Activated CD8-positive, alpha-beta memory T cell treated with anti-CD3 and anti-CD28 coated beads for 4 hours (primary cell): ENCODE measurements around the gene TOM1.

ENCODE experiments used
- DNase-seq, 2 donors: peaks; one replicate each; pipeline ENCODE4 v3.0.0-alpha.2; 2020; ENCODE audit warnings: low read depth in 2 of 2

The TOM1 gene

GRCh38 chr22:35324067-35324466 is 24.4 kb downstream of the TOM1 start:
- no peak for DNase-seq

DNA sequence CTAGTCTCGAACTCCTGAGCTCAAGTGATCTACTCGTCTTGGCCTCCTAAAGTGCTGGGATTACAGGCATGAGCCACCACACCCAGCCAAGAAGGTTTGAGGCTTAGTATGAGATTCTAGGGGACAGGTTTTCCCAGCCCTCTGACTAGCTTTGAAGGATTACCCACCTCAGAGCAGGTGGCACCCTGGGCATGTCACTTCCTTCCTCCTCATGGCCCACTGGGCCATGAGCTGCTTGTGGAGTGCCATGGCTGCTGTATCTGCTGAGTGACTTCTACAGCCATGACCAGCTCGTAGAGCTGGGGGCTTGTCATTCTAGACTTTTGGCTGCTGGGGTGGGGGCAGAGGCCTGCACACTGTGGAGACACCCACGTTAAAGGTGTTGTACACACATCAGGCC is 25.1 kb downstream of the TOM1 start:
- no peak for DNase-seq

DNA sequence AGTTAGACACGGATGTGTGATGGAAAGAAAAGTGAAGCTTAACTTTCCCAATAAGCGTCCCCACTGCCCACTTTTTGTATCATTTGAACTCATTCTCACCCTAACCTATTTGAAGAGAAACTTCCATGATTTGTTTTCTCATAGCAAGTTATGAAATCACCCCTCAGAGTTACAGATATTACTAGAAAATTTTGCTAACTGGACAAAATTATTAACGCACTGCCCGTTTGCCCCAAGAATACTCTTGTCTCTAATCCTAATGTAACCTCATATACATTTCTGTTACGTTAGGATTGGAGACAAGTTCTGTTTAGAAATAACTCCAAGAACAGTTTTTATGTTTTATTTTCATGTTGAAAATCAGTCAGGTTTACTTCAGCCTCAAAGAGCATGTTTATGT is 25.5 kb downstream of the TOM1 start:
- no peak for DNase-seq

DNA sequence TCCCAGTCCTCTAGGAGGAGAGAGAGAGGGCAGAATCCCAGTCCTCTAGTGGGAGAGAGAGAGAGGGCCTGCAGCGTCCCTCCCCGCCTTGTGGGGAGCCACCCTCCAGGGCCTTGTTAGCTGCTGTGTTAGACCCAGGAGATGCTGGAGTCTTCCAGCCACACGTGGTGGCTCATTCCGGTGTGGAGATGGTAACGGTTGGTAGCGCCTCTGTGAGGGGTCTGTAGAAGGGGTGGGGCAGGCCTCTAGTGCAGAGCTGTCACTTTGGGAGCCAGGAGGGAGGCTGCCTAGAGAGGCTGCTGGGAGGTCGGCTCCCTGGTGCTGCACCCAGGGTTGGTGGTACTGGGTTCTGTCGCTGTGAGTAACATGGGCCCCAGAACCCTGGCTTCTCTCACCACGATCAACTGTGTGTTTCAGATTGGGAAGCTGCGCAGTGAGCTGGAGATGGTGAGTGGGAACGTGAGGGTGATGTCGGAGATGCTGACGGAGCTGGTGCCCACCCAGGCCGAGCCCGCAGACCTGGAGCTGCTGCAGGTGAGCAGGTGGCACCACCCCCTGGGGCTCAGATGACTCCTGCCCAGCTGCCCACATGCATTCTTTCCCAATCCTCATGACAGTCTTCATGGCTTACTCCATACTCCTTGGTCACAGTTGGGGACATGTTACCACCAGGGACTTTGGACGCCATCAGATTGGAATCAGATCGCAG is 27.3 kb downstream of the TOM1 start:
- no peak for DNase-seq

GRCh38 chr22:35327690-35328471 is 28.2 kb downstream of the TOM1 start:
- DNase-seq: no peak

GRCh38 chr22:35328472-35328885 is 28.8 kb downstream of the TOM1 start:
- no peak for DNase-seq

DNA sequence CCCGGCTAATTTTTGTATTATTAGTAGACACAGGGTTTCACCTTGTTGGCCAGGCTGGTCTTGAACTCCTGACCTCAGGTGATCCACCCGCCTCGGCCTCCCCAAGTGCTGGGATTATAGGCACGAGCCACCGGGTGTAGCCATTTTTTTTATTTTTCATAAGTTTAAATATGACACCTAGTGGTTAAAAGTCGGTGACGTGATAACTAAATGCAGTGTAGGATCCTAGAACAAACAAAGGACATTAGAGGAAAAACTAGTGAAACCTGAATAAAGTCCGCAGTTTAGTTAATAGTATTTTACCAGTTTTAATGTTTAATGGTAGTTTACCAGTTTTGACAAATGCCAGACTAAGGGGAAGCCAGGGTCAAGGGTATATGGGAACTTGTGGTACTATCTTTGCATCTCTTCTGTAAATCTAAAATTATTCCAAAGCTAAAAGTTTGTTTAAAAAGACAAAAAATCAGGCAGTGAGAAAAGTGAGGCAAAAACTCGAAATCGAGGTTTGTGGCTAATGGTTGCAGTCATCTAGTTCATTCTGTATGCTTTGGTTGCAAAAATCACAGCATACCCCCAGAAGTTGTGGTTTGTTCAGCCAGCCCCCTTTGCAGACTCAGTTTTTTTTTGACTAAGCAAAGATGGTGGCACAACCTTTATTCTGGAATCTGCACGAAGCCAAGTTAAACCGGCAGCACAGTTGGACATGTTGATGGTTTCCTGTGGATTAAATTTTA is 29.6 kb downstream of the TOM1 start:
- DNase-seq: no peak

- DNase-seq: peak in 1 of 2 donors; percentile 17
Measured at GRCh38 chr22:35330258-35330861, 30.7 kb downstream of the TOM1 start.

DNA sequence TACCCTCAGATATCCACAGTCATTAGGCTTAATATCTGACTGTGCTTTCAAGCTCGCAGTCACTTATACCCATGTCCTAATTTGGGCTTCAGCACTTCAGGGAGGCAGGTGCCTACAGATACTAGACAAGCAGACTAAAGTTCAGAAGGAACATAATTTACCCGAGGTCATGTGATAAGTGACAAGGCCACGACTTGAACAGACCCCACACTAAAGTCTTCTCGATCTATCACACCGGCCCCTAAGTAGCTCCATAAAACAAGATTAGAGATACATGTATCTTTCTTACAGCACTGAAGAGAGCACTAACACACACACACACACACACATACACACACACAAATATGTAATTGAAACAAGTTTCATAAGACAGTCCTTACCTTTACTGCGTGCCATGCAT is 32.6 kb downstream of the TOM1 start:
- no peak for DNase-seq

DNA sequence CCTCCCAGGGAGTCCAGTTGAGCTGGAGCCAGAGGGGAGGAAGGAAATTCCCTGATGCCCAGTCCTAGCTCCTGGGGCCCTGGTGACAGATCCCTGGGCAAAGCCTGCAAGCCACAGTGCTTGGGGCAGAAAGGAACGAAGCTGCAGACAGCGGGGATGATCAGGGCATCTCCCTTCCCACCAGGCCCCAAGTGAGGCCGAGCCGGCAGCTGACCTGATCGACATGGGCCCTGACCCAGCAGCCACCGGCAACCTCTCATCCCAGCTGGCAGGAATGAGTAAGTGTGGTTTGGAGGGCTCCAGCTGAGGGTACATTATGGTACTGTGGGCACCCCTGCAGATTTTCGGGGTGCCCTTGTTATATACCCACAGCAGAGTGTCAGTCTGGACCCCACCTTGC is 33.5 kb downstream of the TOM1 start:
- DNase-seq: no peak

DNA sequence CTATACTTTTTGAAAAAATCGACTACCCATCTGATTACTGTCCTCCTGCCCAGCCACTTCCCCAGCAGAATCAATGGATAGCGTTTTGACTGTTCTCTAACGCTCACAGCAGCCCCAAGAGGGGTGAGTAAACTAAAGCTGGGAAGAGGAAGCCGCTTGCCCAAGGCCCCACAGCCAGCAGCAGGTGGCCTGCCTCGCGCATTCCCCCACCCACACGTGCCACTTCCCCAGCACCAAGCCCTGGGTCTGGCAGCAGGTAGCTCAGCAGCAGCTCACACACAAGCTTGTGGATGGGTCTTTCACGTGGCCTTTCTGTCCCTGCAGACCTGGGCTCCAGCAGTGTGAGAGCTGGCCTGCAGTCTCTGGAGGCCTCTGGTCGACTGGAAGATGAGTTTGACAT is 34.3 kb downstream of the TOM1 start:
- no peak for DNase-seq

GRCh38 chr22:35335468-35335867 is 35.8 kb downstream of the TOM1 start:
- no peak for DNase-seq

DNA sequence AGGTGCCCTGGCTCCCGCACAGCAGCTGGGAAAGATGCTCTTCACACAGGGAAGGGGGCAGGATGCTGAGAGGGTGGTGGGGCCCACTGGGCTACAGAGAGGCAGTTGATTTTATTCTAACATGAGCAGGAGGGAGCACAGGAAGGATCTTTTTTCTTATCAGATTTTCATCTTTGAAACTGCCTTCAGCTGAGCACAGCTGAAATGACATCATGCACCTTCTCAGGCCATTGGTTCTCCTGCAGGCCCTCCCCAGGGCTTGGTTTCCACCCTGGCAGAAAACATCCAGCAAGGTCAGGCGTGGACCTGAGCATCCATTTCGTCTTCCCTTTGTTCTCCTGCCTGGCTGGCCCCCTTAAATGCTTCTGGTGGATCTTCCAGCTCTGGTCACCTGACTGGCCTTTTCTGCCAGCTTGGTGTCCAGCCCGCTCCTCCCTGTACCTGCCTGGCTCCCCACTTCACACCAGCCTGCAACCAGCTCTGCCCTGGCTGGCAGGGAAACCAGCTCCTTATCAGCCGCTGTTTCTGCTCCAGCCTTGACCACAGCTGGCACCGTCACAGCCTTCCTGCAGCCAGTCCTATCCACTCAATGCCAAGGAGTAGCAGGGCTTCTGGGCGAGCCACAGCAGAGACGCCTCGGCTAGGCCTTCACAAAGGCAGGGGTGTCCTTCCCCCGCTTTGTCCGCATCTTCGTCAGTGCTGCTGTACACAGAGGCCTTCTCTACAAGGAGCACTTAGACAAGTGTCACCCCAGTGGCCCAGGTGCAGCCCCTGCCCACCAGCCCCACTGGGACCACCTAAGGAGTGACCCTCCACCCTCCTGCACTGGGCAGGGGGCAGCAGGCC is 36.5 kb downstream of the TOM1 start:
- no peak for DNase-seq

- no peak for DNase-seq
Measured at GRCh38 chr22:35337932-35338331, 38.2 kb downstream of the TOM1 start.

GRCh38 chr22:35341090-35341874 is 41.6 kb downstream of the TOM1 start:
- DNase-seq: no peak

DNA sequence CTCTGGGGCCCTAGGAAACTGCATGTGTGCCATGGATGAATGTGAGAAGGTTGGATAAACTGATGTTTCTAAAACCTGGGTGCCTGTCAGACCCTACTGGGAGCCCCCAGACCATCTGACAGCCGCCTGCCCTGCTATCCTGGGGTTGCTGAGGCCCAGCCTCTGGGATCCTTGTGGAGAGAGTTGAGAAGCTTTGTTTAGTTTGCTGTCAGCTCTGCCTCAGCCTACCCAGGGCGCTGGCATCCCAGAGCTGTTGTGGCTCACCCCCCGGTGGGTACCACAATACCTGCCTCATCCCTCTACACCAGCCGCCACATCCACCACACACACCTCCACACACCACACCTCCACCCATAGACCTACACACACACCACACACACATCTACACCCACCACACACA is 42.7 kb downstream of the TOM1 start:
- DNase-seq: no peak

GRCh38 chr22:35343664-35344550 is 44.2 kb downstream of the TOM1 start:
- no peak for DNase-seq

GRCh38 chr22:35344956-35345690 is 45.4 kb downstream of the TOM1 start:
- DNase-seq: no peak
